Measurements from ENCODE around the gene FAM9A.
"Not testable (repeated sequence)": the region's sequence is repeated elsewhere in the genome, so short reads cannot be mapped to it uniquely, and the experiment has no call there.

Gene FAM9A

DNA sequence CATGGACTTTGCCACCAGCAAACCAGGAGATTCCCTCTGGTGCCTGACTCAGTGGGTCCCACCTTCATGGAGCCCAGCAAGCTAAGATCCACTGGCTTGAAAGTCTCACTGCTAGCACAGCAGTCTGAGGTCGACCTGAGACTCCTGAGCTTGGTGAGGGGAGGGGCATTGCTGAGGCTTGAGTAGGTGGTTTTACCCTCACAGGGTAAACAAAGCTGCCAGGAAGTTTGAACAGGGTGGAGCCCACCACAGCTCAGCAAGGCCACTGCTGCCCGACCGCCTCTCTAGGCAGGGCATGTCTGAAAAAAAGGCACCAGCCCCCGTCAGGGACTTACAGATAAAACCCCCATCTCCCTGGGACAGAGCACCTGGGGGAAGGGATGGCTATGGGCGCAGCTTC lies 28.1 kb downstream of the FAM9A start:
- no peak overlapping the region for H3K27ac ChIP-seq
- TF ChIP-seq ZFX (IDR thresholded peaks at IDR 0.05; ENCODE audit: borderline replicate concordance), result no peak
- TF ChIP-seq, protein P1, sequence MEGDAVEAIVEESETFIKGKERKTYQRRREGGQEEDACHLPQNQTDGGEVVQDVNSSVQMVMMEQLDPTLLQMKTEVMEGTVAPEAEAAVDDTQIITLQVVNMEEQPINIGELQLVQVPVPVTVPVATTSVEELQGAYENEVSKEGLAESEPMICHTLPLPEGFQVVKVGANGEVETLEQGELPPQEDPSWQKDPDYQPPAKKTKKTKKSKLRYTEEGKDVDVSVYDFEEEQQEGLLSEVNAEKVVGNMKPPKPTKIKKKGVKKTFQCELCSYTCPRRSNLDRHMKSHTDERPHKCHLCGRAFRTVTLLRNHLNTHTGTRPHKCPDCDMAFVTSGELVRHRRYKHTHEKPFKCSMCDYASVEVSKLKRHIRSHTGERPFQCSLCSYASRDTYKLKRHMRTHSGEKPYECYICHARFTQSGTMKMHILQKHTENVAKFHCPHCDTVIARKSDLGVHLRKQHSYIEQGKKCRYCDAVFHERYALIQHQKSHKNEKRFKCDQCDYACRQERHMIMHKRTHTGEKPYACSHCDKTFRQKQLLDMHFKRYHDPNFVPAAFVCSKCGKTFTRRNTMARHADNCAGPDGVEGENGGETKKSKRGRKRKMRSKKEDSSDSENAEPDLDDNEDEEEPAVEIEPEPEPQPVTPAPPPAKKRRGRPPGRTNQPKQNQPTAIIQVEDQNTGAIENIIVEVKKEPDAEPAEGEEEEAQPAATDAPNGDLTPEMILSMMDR (IDR thresholded peaks at IDR 0.05), result no peak

DNA sequence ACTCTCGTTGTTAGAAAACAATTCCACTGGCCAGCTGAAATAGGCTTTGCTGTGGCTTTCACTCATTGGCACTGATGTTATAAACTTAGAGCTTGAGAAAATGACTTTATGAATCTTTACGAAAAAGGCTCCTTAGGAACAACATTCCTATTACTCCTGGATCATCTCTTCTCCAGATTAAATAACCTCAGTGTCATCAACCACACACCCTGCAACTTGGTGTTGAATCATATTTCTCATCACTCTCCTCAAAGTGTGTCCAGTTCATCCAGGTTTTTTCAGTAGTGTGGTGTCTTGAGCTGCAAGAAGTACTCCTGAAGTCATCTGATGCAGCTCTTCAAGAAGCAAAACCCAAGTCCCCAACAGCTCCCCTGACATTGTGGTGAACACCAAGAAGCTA lies 41.2 kb downstream of the FAM9A start:
- no peak overlapping the region for H3K27ac ChIP-seq
- TF ChIP-seq, protein P1 (IDR thresholded peaks at IDR 0.05), result no peak
- TF ChIP-seq ZFX (IDR thresholded peaks at IDR 0.05; ENCODE audit: borderline replicate concordance), result no peak

DNA sequence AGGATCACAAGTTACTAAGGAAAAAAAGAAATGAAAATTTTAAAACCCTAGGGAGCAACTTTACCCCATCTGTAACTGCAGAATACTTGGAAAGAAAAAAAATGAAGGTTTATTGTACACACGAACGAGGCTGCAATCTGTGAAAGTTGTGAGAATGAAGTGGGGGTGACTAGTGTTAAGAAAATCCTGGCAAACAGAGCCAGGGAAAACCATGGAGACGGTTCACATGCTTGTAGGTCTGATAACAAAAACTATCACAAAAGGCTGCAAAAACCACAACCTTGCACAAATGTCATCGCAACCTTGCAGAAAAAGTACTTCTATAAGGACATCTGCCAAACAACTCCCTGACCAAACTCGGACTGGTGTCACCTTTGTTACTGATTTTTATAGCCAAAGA lies 42.5 kb downstream of the FAM9A start:
- H3K27ac ChIP-seq, result not testable (repeated sequence)

DNA sequence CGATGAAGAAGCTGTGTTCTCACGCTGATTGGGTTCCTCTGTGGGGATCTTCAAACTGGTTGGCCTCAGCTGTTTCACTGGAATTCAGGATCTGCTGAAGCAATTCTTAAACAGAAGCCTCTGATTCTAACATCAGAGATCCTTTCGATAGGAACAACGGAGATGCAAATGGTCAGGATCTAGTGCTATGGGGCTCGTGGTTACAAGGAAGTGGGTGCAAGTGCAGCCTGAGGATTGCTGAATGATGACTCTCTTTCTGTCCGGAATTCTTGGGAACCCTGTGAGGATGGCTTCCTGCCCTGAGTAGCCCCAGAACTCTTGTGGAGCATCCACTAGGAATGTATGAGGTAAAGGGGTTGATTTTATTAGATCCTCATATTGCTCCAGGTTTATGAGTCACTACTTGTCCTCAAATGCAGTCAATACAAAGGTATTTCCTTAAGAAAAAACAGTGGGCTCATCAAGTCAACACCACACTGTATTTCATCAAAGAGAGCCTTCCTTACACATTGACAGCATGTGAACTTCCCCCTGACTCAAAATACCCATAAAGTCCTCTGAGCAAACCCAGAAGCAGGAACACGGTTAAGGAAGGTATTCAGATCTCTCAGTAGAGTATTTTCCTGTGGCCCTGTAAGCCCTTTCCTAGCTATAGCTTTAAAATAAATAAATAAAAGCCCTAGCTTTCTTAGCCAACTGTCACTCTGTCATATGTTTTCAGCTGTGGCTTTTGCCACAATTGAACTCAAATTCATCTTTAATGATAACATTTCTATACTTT lies 43.4 kb downstream of the FAM9A start:
- H3K27ac ChIP-seq, result not testable (repeated sequence)

DNA sequence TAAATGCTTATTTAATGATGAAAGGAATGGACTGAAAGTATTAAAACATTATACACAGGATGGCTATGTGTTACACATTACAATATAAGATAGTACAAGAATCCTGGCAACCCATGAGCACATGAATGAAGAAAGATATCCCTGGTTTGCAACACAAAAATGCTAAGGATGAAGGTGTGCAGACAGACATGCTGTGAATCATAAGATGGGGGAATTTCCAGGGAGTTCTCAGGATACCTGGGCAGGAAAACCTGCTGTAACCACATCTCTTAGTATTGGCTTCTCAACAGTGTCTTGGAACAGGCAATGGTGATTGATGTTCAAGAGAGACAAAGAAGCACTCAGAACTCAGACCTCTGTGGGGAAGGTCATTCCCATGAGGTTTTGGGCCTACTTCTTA lies 45.4 kb downstream of the FAM9A start:
- H3K27ac ChIP-seq, result no peak overlapping the region
- TF ChIP-seq ZFX (IDR thresholded peaks at IDR 0.05; ENCODE audit: borderline replicate concordance), result no peak
- TF ChIP-seq, protein P1 (IDR thresholded peaks at IDR 0.05), result no peak

DNA sequence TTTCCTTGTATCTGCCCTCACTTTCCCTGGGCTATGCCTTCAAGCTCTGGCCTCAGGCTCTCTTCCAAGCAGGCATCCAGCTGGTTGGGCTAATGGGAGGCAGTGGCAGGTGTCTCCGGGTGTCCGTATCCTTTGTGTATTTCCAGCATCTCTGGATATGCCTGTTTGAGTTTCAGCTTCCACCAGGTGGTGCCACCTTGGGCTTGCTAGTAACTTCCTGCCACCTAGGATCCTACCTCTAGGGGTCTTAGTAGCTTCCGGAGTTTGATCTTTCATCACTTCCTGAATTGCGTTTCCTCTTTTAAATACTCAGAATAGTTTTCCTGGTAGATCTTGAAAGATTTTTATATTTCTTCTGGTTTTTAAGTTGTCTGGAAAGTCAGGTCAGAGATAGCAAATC lies 46.1 kb downstream of the FAM9A start:
- no peak for TF ChIP-seq ZFX (IDR thresholded peaks at IDR 0.05; ENCODE audit: borderline replicate concordance)
- TF ChIP-seq, protein P1 (IDR thresholded peaks at IDR 0.05), result peak; percentile 31
- H3K27ac ChIP-seq, result no peak overlapping the region

DNA sequence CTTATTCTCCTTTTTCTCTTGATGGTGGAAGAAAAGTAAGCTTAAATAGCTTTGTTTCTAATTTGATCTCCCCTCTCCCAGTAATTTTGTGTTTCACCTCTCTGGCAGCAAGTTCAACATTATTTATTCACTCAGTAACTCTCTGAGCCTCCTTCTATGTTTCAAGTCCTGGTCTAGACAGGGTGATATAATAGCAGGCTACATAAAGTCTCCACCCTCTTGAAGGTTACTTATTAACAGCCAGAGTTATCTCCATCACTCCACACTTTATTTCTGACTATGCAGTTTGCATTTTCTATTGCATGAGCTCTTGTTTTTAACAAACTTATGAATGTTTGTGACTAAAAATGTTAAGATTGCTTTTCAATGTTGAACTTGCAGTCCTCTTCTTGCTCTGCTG lies 51.5 kb downstream of the FAM9A start:
- TF ChIP-seq ZFX (IDR thresholded peaks at IDR 0.05; ENCODE audit: borderline replicate concordance), result no peak
- TF ChIP-seq, protein P1 (IDR thresholded peaks at IDR 0.05), result no peak
- H3K27ac ChIP-seq, result no peak overlapping the region

DNA sequence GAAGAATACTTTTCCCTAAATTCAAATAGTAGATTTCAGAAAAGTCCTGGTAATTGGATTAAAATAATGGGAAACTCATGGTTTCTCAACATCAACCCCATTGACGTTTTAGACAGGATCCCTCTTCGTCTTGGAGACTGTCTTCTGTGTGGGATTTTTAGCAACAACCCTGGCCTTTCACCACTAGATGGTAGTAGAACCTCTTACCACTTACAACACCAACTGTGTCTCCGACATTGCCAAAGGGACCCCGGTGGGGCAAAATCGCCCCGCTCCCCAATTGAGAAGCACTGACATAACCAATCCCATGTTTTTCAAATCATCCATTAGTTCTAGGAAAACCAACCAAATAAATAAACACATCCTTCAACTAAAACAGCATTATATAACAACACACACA lies 52.3 kb downstream of the FAM9A start:
- H3K27ac ChIP-seq, result no peak overlapping the region
- TF ChIP-seq ZFX (IDR thresholded peaks at IDR 0.05; ENCODE audit: borderline replicate concordance), result no peak
- TF ChIP-seq, protein P1 (IDR thresholded peaks at IDR 0.05), result peak; percentile 65

All from 22Rv1 (cell line).